H1 (cell line): ENCODE measurements around the gene MYO9A. TPM values are rescaled to one million over a fixed set of nuclear protein-coding genes. Genes with fewer than 3 reads are reported as not detected.

Experiments used
- CTBP2 ChIP-seq: IDR thresholded peaks from 2 replicates; pipeline ENCODE4 v1.7.0; 2011; ENCODE audit warnings: borderline replicate concordance, mild to moderate bottlenecking, moderate library complexity, mixed read lengths, low read length; ENCODE audit not compliant: insufficient read depth, insufficient read length
- TAF7 ChIP-seq: optimal IDR thresholded peaks from 2 replicates; pipeline ENCODE3; 2011; ENCODE audit warnings: low read depth, mild to moderate bottlenecking, inconsistent platforms, low read length, moderate library complexity, borderline replicate concordance
- polyA plus RNA-seq, 7 experiments: library from polyadenylated mRNA; depleted of rRNA in 3 of 7; stranded (reverse) in 5 of 7; unstranded in 2 of 7; fragments of >200 nt in 5 of 7; fragments of 200-250 nt in 2 of 7; gene quantifications; 1 replicate in 5 of 7; 2 replicates in 1 of 7; 4 replicates in 1 of 7; pipeline versions ENCODE4 v1.2.1 to v1.2.3, GENCODE V29; 2011 to 2013; ENCODE audit warnings: missing spikeins in 2 of 7, mixed read lengths in 2 of 7
- total RNA-seq: library from RNA; stranded (reverse); fragmentation: NEBNext Ultra II Directional; extraction: Animal tissue kit (Norgen Biotek cat#: 25700); gene quantifications from 2 replicates; pipeline ENCODE4 v1.2.1, GENCODE V29; 2021

MYO9A gene
- total and polyA plus RNA-seq, 2 of the 8 experiments (the other 6 are each of a cell fraction or from before 2014, with no cell fraction given) = 3.9 to 26.0 TPM

GRCh38 chr15:72156928-72157327 lies 39.0 kb upstream of the MYO9A start (continued):
- TF ChIP-seq TAF7 (no peak), CTBP2 (no peak)
- TF ChIP-seq, all 59 proteins: peak for 0
